HG03064 (cell line): Measurements from ENCODE around the gene ZNG1C.
"Not testable (repeated sequence)": the region's sequence is repeated elsewhere in the genome, so short reads cannot be mapped to it uniquely, and the experiment has no call there.

Source experiments
- ATAC-seq: cut with Tn5 transposase; IDR thresholded peaks from one replicate; pipeline ENCODE4 v1.9.1; 2021; ENCODE audit warnings: low read depth; ENCODE audit not compliant: unreplicated experiment

Gene ZNG1C

DNA sequence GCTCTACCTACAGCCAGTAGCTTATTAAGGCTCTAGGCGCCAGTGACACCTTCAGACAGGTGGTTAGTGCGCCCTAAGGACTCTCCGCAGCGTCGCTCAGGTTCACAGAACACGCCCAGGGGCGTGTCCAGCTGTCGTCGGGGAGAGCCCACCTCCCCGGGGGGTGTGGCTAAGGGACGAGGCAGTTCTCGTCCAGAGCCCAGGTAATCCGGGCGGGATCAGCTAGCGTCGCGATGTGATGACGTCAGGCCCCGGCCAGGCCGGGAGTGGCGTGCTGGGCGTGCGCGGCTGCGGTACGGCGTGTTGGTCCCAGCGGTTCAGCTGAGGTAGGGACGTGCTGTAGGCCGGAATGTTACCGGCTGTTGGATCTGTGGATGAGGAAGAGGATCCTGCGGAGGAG lies at the start of gene ZNG1C:
Gene ZNG1C, plus strand, starts transcription at position 301 of the 400 bp plus-strand sequence. Its CDS starts 49 bp downstream, at position 350.
- not testable (repeated sequence) for ATAC-seq

- not testable (repeated sequence) for ATAC-seq
Observed at GRCh38 chr9:68242437-68242836, 654 bp downstream of the ZNG1C start.

- not testable (repeated sequence) for ATAC-seq
Observed at GRCh38 chr9:68281041-68281440, 39.3 kb downstream of the ZNG1C start.

GRCh38 chr9:68302567-68302966 lies 60.8 kb downstream of the ZNG1C start, which contains the start of gene FOXD4L3:
Gene FOXD4L3, plus strand, starts transcription at chr9:68302867. Its CDS starts 85 bp downstream, at chr9:68302952.
- not testable (repeated sequence) for ATAC-seq

GRCh38 chr9:68303771-68304170 lies 62.0 kb downstream of the ZNG1C start:
- not testable (repeated sequence) for ATAC-seq

DNA sequence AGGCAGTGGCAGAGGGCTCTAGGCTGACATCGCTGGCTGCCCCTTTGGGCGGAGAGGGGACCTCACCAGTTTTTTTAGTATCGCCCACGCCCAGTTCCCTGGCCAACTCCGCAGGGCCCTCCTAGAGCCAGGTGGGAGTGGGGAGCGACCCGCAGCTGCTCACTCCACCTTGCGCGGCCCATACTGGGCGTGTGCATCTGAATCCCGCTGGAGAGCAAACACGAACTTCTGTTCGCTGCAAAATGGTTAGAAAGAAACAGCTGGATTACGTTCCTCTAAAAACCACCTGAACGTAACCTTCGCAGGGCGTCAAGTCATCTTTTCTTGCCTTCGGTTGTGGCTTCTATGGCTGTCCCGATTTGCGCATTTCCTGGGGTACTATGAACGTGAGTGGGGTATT lies 62.4 kb downstream of the ZNG1C start:
- not testable (repeated sequence) for ATAC-seq

DNA sequence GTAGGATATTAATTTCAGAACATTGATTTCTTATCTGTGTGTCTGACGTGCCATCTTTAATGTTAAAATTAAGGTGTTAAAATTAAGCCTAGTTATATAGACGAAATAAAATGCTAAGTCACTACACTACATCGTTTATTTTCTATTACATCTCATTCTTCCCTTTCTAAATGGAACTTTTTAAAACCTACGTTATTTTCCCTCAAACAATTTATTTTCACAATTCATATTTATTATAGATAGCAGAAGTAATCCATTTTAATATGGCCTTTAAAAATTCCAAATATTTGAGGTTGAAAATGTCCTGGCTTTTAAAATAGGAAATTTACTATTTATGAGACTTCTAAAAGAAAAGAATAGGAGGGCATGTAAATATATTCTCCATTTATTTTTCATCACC lies 63.0 kb downstream of the ZNG1C start:
- ATAC-seq = not testable (repeated sequence)

- not testable (repeated sequence) for ATAC-seq
Observed at GRCh38 chr9:68305680-68306285, 64.0 kb downstream of the ZNG1C start.

DNA sequence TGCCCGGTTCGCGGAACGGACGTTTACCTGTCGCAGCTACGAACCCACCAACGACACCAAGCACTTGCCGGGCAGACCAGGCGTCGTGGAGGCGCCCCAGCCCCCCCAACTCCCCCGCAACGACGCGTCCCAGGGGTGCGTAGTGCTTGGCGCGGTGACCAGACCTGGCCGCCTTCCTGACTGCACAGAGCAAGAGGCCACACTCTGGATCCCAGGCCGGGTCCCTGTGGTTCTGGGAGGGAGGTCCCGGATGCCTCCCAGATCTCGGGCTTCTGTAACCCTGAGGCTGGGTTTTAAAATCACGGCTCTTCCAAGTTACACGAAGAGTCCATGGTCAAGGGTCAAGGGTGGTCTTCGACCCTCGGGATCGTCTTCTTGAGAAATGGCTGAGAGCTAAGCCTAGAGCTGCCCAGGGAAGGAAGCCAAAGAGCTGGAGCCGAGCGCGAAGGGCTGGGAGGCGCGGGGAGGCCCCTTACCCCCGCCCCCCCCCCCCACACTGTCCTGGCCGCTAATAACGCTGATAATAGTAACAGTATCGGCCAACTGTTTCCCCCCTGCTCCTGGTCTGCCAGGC lies 64.7 kb downstream of the ZNG1C start:
- not testable (repeated sequence) for ATAC-seq

DNA sequence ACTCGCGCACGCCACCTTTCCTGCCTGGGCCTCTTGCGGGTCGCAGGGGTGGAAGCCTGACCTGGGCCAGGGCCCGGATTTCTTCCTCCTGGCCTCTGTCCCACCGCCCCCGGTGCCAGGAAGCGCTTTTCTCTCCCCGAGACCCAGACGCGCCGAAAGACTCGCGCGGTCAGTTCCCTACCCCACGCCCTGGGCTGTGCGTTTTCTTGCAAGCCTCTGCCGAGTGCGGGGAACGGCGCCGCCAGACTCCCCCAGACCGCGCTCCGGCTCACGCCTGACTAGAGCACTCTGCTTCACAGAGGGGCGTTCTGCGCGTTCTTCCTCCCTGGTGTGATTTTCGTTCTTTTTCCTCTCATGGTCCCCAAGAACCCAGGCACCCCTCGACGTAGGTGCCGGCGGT lies 65.3 kb downstream of the ZNG1C start:
- not testable (repeated sequence) for ATAC-seq

- not testable (repeated sequence) for ATAC-seq
Observed at GRCh38 chr9:68307654-68308053, 65.9 kb downstream of the ZNG1C start.

GRCh38 chr9:68311208-68311607 lies 69.4 kb downstream of the ZNG1C start:
- not testable (repeated sequence) for ATAC-seq

DNA sequence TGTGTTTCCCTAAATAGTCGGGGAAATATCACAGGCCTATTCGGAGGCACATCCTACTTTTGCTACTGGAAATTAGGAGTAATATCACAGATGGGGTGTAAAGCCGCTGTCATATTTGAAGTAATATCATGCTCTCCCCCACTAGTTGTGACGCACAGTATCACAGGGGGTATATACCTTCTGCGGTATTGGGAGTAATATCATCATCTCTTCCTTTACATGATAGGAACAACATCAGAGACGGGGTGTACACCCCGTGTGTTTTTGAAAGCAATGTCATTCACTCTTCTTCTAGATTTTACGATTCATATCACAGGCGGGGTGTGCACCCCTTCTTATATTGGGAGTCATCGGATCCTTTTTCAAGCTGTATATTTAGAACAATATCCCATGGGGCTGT lies 76.4 kb downstream of the ZNG1C start:
- ATAC-seq = not testable (repeated sequence)

- ATAC-seq = not testable (repeated sequence)
Observed at GRCh38 chr9:68323749-68324148, 82.0 kb downstream of the ZNG1C start.

DNA sequence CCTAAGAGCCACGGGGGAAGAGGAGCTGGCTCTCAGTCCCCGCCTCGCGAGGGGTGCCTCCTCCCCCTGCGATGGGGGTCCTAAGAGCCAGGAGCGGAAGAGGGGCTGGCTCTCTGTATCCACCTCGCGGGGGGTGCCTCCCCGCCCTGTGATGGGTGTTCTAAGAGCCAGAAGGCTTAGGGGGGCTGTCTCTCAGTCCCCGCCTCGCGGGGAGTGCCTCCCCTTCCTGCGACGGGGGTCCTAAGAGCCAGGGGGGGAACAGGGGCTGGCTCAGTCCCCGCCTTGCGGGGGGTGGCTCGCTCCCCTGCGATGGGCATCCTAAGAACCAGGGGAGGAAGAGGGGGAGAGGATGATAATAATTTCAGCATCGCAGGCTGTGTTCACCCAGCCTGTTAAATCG lies 82.7 kb downstream of the ZNG1C start:
- not testable (repeated sequence) for ATAC-seq

DNA sequence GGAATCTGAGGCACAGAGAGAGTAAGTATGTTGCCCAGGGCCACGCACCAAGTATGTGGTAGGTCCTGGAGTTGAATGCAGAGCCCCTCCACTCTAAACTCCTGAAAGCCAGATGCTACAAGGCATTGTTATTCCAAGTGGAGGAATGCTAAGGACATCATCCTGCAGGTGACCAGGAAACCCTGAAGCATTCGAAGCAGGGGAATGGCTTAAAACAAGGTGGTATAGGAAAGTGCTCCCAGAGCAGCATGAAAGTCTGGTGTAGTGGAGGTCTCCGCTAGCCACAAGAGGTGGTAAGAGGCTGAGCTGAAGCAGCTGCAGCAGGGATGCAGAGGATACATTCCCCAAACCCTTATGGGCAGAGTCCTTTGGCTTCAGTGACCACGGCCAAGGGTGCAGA lies 87.3 kb downstream of the ZNG1C start:
- ATAC-seq = not testable (repeated sequence)

DNA sequence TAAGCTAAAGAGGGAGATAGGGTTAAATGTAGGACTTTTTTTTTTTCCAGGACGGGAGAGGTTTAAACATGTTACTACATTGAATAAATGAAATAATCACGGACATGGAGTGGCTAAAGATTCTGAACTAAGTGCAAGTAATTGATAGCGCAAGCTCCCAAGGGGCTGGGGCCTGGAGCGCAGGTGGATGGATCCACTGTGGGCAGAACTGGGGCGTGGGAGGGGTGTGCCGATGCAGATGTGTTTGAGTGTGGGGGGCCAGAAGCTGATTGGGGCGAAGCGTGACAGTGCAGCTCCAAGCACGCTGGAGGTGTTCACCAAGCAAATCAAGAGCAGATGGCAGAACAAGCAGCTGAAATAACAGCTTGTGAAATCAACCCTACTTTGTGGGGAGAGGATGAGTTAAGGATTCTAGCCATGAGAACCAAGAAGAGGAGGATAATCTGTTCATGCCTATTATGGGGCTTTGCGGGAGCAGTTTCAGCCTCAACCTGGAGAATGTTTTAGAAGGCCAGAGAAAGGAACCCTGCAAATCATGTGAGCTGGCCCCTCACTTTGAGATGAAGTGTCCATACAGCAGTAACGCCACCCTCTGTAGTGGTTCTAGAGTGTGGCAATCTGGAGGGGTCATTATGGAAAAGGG lies 88.9 kb downstream of the ZNG1C start:
- ATAC-seq = not testable (repeated sequence)

DNA sequence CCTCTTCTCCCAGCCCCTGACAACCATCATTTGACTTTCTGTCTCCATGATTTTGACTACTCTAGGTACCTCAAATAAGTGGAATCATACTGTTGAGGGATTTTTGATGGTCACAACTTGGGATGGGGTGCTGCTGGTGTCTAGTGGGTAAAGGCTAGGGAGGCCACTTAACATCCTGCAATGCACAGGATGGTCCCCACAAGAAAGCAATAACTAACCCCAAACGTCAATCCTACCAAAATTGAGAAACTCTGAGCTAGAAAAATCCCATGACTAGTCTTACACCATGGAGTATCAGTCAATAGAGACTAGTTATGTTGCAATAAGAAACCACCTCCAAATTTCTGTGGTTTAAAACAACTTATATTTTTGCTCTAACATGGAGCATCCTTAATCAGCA lies 90.3 kb downstream of the ZNG1C start:
- ATAC-seq = not testable (repeated sequence)

DNA sequence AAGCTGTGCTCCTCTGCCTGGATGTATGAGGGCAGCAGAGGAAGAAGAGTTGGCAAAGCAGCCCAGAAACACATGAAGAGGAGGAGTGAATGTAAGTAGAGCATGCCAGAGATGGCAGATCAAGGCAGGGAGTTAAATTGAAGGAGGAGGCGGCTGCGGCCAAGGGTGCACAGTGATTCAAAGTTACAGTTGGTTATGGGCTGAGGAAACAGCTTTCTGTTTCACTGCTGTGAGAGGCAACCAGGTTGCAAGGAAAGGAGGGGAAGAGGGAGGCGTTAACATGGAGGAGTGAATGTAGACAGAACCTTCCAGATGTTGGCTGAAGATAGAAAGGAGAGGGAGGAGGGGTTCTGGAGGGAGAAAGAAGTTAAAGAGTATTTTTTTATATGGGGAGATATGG lies 94.2 kb downstream of the ZNG1C start:
- ATAC-seq = not testable (repeated sequence)

GRCh38 chr9:68336639-68337339 lies 95.0 kb downstream of the ZNG1C start:
- ATAC-seq = not testable (repeated sequence)

- not testable (repeated sequence) for ATAC-seq
Observed at GRCh38 chr9:68338000-68338399, 96.2 kb downstream of the ZNG1C start.
